Chondrocyte (in vitro differentiated cells): ENCODE data around the gene NCOR2. TPM values are rescaled to one million over a fixed set of nuclear protein-coding genes. Genes with fewer than 3 reads are reported as not detected.

Experiments
- DNase-seq: peaks from one replicate; pipeline ENCODE4 v3.0.0; 2021; ENCODE audit warnings: mixed read lengths, low spot score
- H3K27ac Mint-ChIP-seq: one replicate; pipeline ENCODE4 v1.8.0; 2021; ENCODE audit warnings: mild to moderate bottlenecking, moderate library complexity, mixed read lengths; ENCODE audit not compliant: unreplicated experiment
- H3K27me3 Mint-ChIP-seq: 2 replicates; pipeline ENCODE4 v1.8.0; 2021; ENCODE audit warnings: low read depth, mixed read lengths
- H3K36me3 Mint-ChIP-seq: 2 replicates; pipeline ENCODE4 v1.8.0; 2021; ENCODE audit warnings: low read depth, mixed read lengths
- H3K4me1 Mint-ChIP-seq: 2 replicates; pipeline ENCODE4 v1.8.0; 2021; ENCODE audit warnings: low read depth, mild to moderate bottlenecking, mixed read lengths
- H3K4me3 Mint-ChIP-seq: one replicate; pipeline ENCODE4 v1.8.0; 2021; ENCODE audit warnings: mild to moderate bottlenecking, moderate library complexity, mixed read lengths; ENCODE audit not compliant: unreplicated experiment
- H3K9me3 Mint-ChIP-seq: 2 replicates; pipeline ENCODE4 v1.8.0; 2021; ENCODE audit warnings: low read depth, mixed read lengths
- total RNA-seq: library from RNA; stranded (reverse); gene quantifications from 3 replicates; pipeline ENCODE4 v1.2.1, GENCODE V29; 2021
- TF ChIP-seq, protein P1 (sequence below): fragments of 200-600 bp; sonication (generic); IDR thresholded peaks from 2 replicates; pipeline ENCODE4 v1.5.0; 2021; ENCODE audit warnings: antibody characterized with exemption, mild to moderate bottlenecking, moderate library complexity

NCOR2 gene
- total RNA-seq, 1 donor from 2014 or later, result 327 TPM

DNA sequence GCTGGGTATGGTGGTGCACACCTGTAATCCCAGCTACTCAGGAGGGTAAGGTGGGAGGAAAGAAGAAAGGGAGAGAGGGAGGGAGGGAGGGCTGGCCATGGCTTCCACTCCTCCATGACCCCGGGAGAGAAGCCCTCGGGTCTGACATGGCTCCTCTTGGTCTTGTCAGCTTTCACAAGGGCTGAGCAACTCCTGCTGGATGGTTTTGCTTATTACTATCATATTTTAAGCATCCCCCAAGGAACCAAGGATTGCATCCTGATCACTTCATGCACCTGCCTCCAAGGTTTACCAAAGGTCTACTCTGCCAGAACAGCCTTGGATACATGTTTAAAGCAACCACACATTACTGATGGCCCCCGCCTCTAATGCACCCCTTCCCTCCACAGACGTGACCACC is 28.0 kb upstream of the NCOR2 start:
- Mint-ChIP-seq H3K27ac (no peak overlapping the region), H3K36me3 (no peaks in the 10 kb centered on the region), H3K4me3 (no peak overlapping the region)

DNA sequence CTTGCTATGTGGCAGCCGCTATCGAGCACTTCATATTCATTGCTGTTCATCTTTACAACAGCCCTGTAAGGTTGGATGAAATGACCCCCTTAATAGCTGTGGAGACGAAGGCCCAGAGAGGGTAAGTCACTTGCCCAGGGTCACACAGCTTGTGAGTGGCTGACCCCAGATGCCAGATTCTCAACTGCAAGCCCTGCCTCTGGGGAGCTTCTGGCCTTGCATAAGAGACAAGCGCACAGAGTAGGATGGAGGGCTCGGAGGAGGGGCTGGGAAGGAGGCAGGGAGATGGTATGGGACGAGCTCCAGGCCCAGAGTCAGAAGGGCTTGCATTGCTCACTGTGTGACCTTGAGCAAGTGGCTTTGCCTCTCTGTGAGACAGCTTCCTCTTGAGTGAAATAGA is 27.4 kb upstream of the NCOR2 start:
- peaks cover 4% of the 10 kb centered on the region for H3K4me1 Mint-ChIP-seq
- no peak for DNase-seq
- H3K4me3 Mint-ChIP-seq, result no peak overlapping the region
- peaks cover 12% of the 10 kb centered on the region for H3K9me3 Mint-ChIP-seq
- H3K27me3 Mint-ChIP-seq, result no peaks in the 10 kb centered on the region
- TF ChIP-seq, protein P1, sequence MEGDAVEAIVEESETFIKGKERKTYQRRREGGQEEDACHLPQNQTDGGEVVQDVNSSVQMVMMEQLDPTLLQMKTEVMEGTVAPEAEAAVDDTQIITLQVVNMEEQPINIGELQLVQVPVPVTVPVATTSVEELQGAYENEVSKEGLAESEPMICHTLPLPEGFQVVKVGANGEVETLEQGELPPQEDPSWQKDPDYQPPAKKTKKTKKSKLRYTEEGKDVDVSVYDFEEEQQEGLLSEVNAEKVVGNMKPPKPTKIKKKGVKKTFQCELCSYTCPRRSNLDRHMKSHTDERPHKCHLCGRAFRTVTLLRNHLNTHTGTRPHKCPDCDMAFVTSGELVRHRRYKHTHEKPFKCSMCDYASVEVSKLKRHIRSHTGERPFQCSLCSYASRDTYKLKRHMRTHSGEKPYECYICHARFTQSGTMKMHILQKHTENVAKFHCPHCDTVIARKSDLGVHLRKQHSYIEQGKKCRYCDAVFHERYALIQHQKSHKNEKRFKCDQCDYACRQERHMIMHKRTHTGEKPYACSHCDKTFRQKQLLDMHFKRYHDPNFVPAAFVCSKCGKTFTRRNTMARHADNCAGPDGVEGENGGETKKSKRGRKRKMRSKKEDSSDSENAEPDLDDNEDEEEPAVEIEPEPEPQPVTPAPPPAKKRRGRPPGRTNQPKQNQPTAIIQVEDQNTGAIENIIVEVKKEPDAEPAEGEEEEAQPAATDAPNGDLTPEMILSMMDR, result no peak
- no peaks in the 10 kb centered on the region for H3K36me3 Mint-ChIP-seq
- H3K27ac Mint-ChIP-seq, result no peak overlapping the region

More for the DNA sequence above, 28.0 kb upstream of the NCOR2 start:
- TF ChIP-seq, protein P1, result peak; percentile 32
- Mint-ChIP-seq H3K4me1 (peaks cover 4% of the 10 kb centered on the region), H3K27me3 (no peaks in the 10 kb centered on the region), H3K9me3 (peaks cover 8% of the 10 kb centered on the region)
- no peak for DNase-seq

DNA sequence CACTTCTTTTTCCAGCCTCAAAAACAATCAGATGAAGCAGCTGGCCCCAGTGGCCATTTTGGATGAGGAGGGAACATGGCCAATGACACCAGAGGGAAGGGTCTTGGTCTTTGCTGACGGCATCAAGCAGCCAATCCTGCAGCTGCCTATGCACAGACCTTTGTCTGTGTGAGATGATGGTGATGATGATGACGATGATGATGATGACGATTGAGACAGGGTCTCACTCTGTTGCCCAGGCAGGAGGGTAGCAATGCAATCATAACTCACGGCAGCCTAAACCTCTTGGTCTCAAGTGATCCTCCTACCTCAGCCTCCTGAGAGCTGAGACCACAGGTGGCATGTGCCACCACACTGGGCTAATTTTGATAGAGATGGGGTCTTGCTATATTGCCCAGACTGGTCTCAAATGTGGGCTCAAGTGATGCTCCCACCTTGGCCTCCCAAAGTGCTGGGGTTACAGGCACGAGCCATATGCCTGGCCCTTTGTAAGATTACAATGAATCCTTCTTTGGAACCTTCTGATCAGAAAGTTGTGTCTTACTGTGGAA is 26.5 kb upstream of the NCOR2 start:
- no peak overlapping the region for H3K4me3 Mint-ChIP-seq
- peaks cover 9% of the 10 kb centered on the region for H3K9me3 Mint-ChIP-seq
- H3K27ac Mint-ChIP-seq, result no peak overlapping the region
- no peak for DNase-seq
- TF ChIP-seq, protein P1, result no peak
- H3K36me3 Mint-ChIP-seq, result no peaks in the 10 kb centered on the region
- H3K4me1 Mint-ChIP-seq, result peaks cover 12% of the 10 kb centered on the region
- H3K27me3 Mint-ChIP-seq, result no peaks in the 10 kb centered on the region

DNA sequence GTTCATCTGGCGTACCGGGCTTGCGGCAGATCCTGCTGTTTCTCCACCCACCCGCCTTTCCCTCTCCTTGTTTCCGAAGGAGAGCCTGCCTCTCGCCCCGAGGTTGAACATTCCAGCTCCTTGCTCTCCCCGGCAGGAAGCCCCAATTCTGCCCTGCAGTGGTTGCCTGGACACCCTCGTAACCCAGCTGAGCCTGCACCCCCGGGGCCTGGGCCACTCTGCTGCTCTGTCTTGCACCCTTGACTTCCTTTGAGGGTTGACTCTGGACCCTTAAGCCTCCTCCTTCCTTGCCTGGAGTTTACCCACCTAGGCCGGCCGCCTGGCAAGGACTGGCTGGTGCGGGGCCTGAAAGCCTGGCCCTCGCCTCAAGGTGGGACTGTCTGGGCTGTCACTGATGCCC is 25.8 kb upstream of the NCOR2 start:
- H3K4me1 Mint-ChIP-seq, result peaks cover 19% of the 10 kb centered on the region
- no peak for DNase-seq
- H3K36me3 Mint-ChIP-seq, result no peaks in the 10 kb centered on the region
- H3K27ac Mint-ChIP-seq, result no peak overlapping the region
- no peak overlapping the region for H3K4me3 Mint-ChIP-seq
- H3K27me3 Mint-ChIP-seq, result no peaks in the 10 kb centered on the region
- TF ChIP-seq, protein P1, result no peak
- peaks cover 9% of the 10 kb centered on the region for H3K9me3 Mint-ChIP-seq

DNA sequence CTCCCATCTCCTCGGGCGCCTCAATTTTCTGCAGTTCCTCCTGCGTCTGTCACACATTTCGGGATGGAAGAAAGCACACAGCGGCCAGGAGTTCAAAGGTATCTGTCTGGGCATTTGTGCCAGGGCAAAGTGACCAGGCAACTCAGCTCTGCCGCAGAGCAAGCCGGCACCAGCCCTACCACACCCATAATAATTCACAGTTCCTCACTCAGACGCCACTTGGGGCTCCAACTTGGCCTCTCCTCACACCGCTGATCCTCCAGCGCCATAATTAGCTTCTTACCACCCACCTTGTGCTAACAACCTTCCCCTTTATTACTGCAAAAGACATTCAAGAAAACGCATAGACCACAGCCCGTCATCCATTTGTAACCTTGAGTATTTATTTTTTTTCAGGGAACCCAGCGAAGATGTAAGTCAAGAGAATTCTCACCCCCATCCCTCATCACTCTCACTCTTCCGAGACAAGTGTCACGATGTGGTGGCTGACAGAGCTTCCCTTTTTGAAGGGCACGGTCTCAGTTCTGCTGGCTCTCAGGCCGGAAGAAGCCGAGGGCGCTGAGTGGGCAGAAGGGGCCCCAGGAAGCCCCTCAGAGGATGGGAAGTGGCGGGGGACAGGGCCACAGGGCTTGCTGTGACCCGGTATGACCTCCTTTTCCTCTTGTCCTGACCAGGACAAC is 25.2 kb upstream of the NCOR2 start:
- H3K27me3 Mint-ChIP-seq, result no peaks in the 10 kb centered on the region
- TF ChIP-seq, protein P1, result no peak
- H3K9me3 Mint-ChIP-seq, result peaks cover 9% of the 10 kb centered on the region
- DNase-seq, result no peak
- H3K4me3 Mint-ChIP-seq, result no peak overlapping the region
- no peaks in the 10 kb centered on the region for H3K36me3 Mint-ChIP-seq
- H3K4me1 Mint-ChIP-seq, result peaks cover 21% of the 10 kb centered on the region
- no peak overlapping the region for H3K27ac Mint-ChIP-seq
